Measurements from ENCODE around the gene SIM1. TPM values are rescaled to one million over a fixed set of nuclear protein-coding genes. Genes with fewer than 3 reads are reported as not detected.

Gene SIM1
- total RNA-seq, 1 experiment from 2014 or later: not detected

DNA sequence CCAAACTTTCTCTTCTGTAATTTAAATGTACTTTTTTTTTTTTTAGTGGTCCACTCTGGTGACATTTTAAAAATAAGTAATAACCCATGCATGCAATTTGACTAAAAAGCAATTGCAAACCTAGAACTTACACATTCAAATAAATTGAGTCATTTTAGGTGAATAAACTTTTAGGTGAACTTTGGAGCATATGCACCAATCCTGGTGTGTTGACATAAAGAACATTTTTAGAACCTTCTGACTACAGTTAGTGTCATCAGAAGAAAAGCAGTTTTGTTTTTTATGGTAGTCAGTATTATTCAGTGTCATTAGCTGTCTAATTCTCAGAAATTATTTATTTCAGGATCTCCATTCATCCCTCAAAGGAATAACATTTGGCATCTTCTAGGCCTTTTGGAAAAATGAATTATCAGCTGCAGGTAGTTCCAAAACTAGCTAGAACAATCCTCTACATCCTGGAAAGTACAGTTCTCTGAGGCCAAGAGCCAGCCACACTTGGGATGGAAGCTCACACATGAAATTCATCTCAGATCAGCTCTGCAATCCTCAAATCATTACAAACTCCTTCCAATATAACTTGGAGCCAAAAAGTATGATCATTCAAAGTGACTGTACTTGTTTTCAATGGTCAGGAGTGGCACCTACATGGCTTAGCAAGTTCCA, 38.5 kb upstream of the SIM1 start:
- TF ChIP-seq EZH2 (IDR thresholded peaks at IDR 0.05; ENCODE audit: low read length, unreplicated experiment) (no peak), CTCF (conservative IDR thresholded peaks at IDR 0.05; ENCODE audit: low read depth, low read length) (no peak), EZH2phosphoT487 (IDR thresholded peaks at IDR 0.05; ENCODE audit: borderline replicate concordance, low read length) (no peak)
- peak; percentile 59 for DNase-seq
- intact Hi-C loops (cut with micrococcal nuclease): loop anchor here (5.0 kb wide), 1 partner anchor 49 kb away; no protein-coding TSS in a partner anchor
- peak; percentile 42 for ATAC-seq
- POLR2A ChIA-PET (ENCODE audit: unreplicated experiment): no interaction called here
- BruUV-seq (replicated peaks): no TSS peak
- CTCF ChIA-PET: no interaction called here
- H3K27ac ChIP-seq (ENCODE audit: low read length): peak overlapping the region; percentile 34
- no peaks in the 10 kb centered on the region for H3K27me3 ChIP-seq (ENCODE audit: low read length)
- H3K9me3 ChIP-seq (ENCODE audit: low read length): no peaks in the 10 kb centered on the region
- no peaks in the 10 kb centered on the region for H3K79me2 ChIP-seq (ENCODE audit: low read length)
- H3K4me2 ChIP-seq (ENCODE audit: low read length): peak overlapping the region; percentile 38
- no peaks in the 10 kb centered on the region for H3K9me2 ChIP-seq (replicated peaks; ENCODE audit: low read length)
- no peak overlapping the region for H3K4me3 ChIP-seq (ENCODE audit: low read length)
- H2AFZ ChIP-seq (ENCODE audit: low read length): no peak overlapping the region
- H3K36me3 ChIP-seq (ENCODE audit: low read depth, low read length): no peaks in the 10 kb centered on the region
- H3F3A ChIP-seq (ENCODE audit: low read length, unreplicated experiment): no peaks in the 10 kb centered on the region
- H3K4me1 ChIP-seq (ENCODE audit: insufficient read depth, low read length): peaks cover 46% of the 10 kb centered on the region
- H4K20me1 ChIP-seq (ENCODE audit: low read length): no peaks in the 10 kb centered on the region
- H3K9ac ChIP-seq (ENCODE audit: low read length): no peak overlapping the region

DNA sequence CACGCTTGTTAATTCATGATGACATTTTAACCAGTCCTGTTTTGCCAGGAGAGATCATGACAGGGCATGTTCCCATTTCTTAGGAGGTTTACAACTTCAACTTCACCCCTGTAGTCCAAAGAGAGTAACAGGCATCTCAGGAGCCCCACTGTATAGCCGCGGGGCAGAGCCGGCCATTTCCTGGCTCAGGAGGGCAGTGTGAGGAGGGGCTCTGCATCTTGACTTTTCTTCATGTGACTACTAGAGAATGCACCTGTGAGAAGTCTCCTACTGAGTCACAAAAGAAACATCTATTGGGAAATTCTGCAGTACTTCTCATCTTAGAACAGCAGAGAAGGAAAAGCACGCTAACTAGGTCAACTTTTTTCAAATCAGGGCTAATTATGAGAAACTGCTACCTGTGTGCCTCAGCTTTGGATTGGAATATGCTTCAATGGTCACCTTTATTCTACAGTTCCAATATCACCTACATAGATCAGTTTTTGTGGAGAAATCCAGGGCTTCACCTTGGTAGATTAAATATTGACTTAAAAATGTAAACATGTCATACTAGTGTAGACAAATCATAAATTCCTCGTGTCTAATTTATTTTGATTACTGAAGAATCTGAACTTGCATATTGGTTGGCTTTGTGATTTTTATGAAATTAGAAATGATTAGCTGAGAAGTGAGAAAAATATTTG, 28.6 kb upstream of the SIM1 start:
- no peaks in the 10 kb centered on the region for H3F3A ChIP-seq (ENCODE audit: low read length, unreplicated experiment)
- ChIA-PET POLR2A (ENCODE audit: unreplicated experiment) (no interaction called here), CTCF (no interaction called here)
- no peak overlapping the region for H3K4me3 ChIP-seq (ENCODE audit: low read length)
- H3K79me2 ChIP-seq (ENCODE audit: low read length): no peaks in the 10 kb centered on the region
- H3K36me3 ChIP-seq (ENCODE audit: low read depth, low read length): no peaks in the 10 kb centered on the region
- no peaks in the 10 kb centered on the region for H3K27me3 ChIP-seq (ENCODE audit: low read length)
- H3K4me1 ChIP-seq (ENCODE audit: insufficient read depth, low read length): peaks cover 13% of the 10 kb centered on the region; the same call in 1 of the 2 replicates
- peak overlapping the region; percentile 2; the same call in 1 of the 2 replicates for H3K27ac ChIP-seq (ENCODE audit: low read length)
- ATAC-seq: peak; percentile 61
- BruUV-seq (replicated peaks): no TSS peak
- H3K4me2 ChIP-seq (ENCODE audit: low read length): peak overlapping the region; percentile 4
- H4K20me1 ChIP-seq (ENCODE audit: low read length): no peaks in the 10 kb centered on the region
- no peak overlapping the region for H2AFZ ChIP-seq (ENCODE audit: low read length)
- intact Hi-C loops (cut with micrococcal nuclease): no loop called here
- H3K9me3 ChIP-seq (ENCODE audit: low read length): no peaks in the 10 kb centered on the region
- peak; percentile 64 for DNase-seq
- no peak for TF ChIP-seq CTCF (conservative IDR thresholded peaks at IDR 0.05; ENCODE audit: low read depth, low read length)
- TF ChIP-seq EZH2phosphoT487 (IDR thresholded peaks at IDR 0.05; ENCODE audit: borderline replicate concordance, low read length): no peak
- TF ChIP-seq EZH2 (IDR thresholded peaks at IDR 0.05; ENCODE audit: low read length, unreplicated experiment): no peak
- no peaks in the 10 kb centered on the region for H3K9me2 ChIP-seq (replicated peaks; ENCODE audit: low read length)
- H3K9ac ChIP-seq (ENCODE audit: low read length): no peak overlapping the region

Measured in PC-3 (cell line).